Measurements from ENCODE around the gene NVL.
"Not testable (repeated sequence)": the region's sequence is repeated elsewhere in the genome, so short reads cannot be mapped to it uniquely, and the experiment has no call there.

NVL gene

DNA sequence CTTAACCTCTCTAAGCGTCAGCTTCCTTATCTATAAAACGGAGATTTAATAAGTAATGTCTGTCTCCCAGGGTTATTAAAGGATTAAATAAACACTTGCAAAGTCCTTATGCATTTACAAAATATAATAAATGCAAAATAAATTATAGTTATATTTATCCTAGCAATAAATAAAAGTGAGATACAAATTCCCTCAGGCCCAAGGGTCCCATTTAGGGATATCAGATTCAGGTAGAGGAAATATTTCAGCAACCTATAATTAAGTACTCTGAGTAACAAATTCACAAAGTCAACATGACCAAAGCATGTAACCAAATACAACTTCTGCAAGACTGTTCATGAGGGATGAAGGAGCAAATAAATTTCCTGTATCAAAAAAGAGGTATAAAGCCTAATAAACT, 17.9 kb downstream of the NVL start:
- POLR2A ChIA-PET: no interaction called here
- H3K27ac ChIP-seq (ENCODE audit: extremely low read depth, low read depth, low read length): no peak overlapping the region
- H3K4me3 ChIP-seq (ENCODE audit: low read depth, low read length): no peak overlapping the region
- H3K36me3 ChIP-seq (ENCODE audit: control insufficient read depth in 2 of 2, insufficient read depth in 1 of 2, low read length in 2 of 2): peaks cover 85 to 92% of the 10 kb centered on the region in 2 experiments
- no peak for TF ChIP-seq ZNF514 (tag by site-specific recombination; IDR thresholded peaks at IDR 0.05)
- TF ChIP-seq ZNF221 (tag by site-specific recombination; IDR thresholded peaks at IDR 0.05; ENCODE audit: borderline replicate concordance): no peak
- TF ChIP-seq KLF9 (tag by site-specific recombination; IDR thresholded peaks at IDR 0.05; ENCODE audit: low read depth): no peak
- TF ChIP-seq, protein P1, sequence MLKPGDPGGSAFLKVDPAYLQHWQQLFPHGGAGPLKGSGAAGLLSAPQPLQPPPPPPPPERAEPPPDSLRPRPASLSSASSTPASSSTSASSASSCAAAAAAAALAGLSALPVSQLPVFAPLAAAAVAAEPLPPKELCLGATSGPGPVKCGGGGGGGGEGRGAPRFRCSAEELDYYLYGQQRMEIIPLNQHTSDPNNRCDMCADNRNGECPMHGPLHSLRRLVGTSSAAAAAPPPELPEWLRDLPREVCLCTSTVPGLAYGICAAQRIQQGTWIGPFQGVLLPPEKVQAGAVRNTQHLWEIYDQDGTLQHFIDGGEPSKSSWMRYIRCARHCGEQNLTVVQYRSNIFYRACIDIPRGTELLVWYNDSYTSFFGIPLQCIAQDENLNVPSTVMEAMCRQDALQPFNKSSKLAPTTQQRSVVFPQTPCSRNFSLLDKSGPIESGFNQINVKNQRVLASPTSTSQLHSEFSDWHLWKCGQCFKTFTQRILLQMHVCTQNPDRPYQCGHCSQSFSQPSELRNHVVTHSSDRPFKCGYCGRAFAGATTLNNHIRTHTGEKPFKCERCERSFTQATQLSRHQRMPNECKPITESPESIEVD (tag by site-specific recombination; IDR thresholded peaks at IDR 0.05): peak; percentile 77
- no peak for TF ChIP-seq ZFP69B (tag by site-specific recombination; IDR thresholded peaks at IDR 0.05)
- no peak for TF ChIP-seq ZNF701 (tag by site-specific recombination; IDR thresholded peaks at IDR 0.05)
- no peak for TF ChIP-seq OSR2 (tag by site-specific recombination; IDR thresholded peaks at IDR 0.05)
- TF ChIP-seq ZNF404 (tag by site-specific recombination; IDR thresholded peaks at IDR 0.05): no peak
- TF ChIP-seq ZNF560 (tag by site-specific recombination; IDR thresholded peaks at IDR 0.05; ENCODE audit: borderline replicate concordance): no peak
- no peak for TF ChIP-seq ZNF544 (tag by site-specific recombination; IDR thresholded peaks at IDR 0.05)
- TF ChIP-seq ZNF747 (tag by site-specific recombination; IDR thresholded peaks at IDR 0.05): no peak
- no peak for TF ChIP-seq SALL2 (tag by site-specific recombination; IDR thresholded peaks at IDR 0.05; ENCODE audit: borderline replicate concordance)
- no peak for TF ChIP-seq KLF7 (tag by site-specific recombination; IDR thresholded peaks at IDR 0.05; ENCODE audit: borderline replicate concordance)
- TF ChIP-seq SP7 (tag by site-specific recombination; IDR thresholded peaks at IDR 0.05): peak; percentile 99
- TF ChIP-seq ZNF791 (tag by site-specific recombination; IDR thresholded peaks at IDR 0.05): no peak
- no peak for TF ChIP-seq ZBTB21 (tag by site-specific recombination; IDR thresholded peaks at IDR 0.05)
- TF ChIP-seq ZBTB17 (tag by site-specific recombination; IDR thresholded peaks at IDR 0.05): 0 out of 2 replicates have a peak, but pooled peaks have one; percentile 1
- peaks cover 4% of the 10 kb centered on the region; the same call in 1 of the 2 replicates for H3K4me1 ChIP-seq (ENCODE audit: control insufficient read depth, insufficient read depth, low read length)
- CTCF ChIA-PET: no interaction called here
- no peaks in the 10 kb centered on the region for H3K9me3 ChIP-seq (ENCODE audit: control insufficient read depth, insufficient read depth, low read depth, low read length)

- H3K27ac ChIP-seq (ENCODE audit: extremely low read depth, low read depth, low read length); POLR2A ChIA-PET: not testable (repeated sequence)
Observed at GRCh38 chr1:224311503-224311902, 18.5 kb downstream of the NVL start.

DNA sequence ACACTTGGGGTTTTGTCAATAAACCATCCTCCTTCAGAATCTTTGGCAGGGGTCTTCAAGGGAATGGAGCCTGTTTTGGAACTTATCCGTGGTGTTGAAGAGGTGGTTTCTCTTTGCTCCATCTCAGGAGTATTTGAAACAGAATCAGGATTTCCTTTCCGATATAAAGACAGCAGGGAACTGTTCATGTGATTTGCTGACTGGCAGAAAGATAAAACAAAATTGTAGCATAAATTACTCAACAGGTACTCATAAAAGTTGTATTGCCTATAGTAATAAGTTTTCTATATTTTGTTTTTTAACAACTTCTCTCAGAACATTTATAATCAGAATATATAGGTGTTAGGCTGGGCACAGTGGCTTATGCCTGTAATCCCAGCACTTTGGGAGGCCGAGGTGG, 21.9 kb downstream of the NVL start:
- H3K36me3 ChIP-seq (ENCODE audit: control insufficient read depth in 2 of 2, insufficient read depth in 1 of 2, low read length in 2 of 2): peaks cover 81 to 92% of the 10 kb centered on the region in 2 experiments
- ChIA-PET POLR2A (interaction anchor here (0.7 kb wide), 1 partner anchor 30 kb away, joined by 6 read pairs; no protein-coding TSS in a partner anchor), CTCF (no interaction called here)
- H3K4me1 ChIP-seq (ENCODE audit: control insufficient read depth, insufficient read depth, low read length): no peaks in the 10 kb centered on the region
- no peak overlapping the region for H3K27ac ChIP-seq (ENCODE audit: extremely low read depth, low read depth, low read length)
- H3K4me3 ChIP-seq (ENCODE audit: low read depth, low read length): no peak overlapping the region
- H3K9me3 ChIP-seq (ENCODE audit: control insufficient read depth, insufficient read depth, low read depth, low read length): no peaks in the 10 kb centered on the region
- no peak for TF ChIP-seq ZBTB1 (tag by site-specific recombination; IDR thresholded peaks at IDR 0.05)
- no peak for TF ChIP-seq SP7 (tag by site-specific recombination; IDR thresholded peaks at IDR 0.05)
- TF ChIP-seq ZBTB44 (tag by site-specific recombination; IDR thresholded peaks at IDR 0.05): no peak
- no peak for TF ChIP-seq KLF8 (tag by site-specific recombination; IDR thresholded peaks at IDR 0.05)
- TF ChIP-seq ZNF629 (tag by site-specific recombination; IDR thresholded peaks at IDR 0.05): no peak
- TF ChIP-seq HOXA7 (CRISPR knock-in tag; IDR thresholded peaks at IDR 0.05; ENCODE audit: borderline replicate concordance): no peak
- TF ChIP-seq WT1 (tag by site-specific recombination; IDR thresholded peaks at IDR 0.05): no peak
- TF ChIP-seq SP2 (tag by site-specific recombination; IDR thresholded peaks at IDR 0.05): no peak
- no peak for TF ChIP-seq YY1 (tag by site-specific recombination; IDR thresholded peaks at IDR 0.05)
- no peak for TF ChIP-seq ZNF549 (tag by site-specific recombination; IDR thresholded peaks at IDR 0.05)

More at GRCh38 chr1:224311503-224311902, 18.5 kb downstream of the NVL start:
- H3K4me1 ChIP-seq (ENCODE audit: control insufficient read depth, insufficient read depth, low read length); H3K9me3 ChIP-seq (ENCODE audit: control insufficient read depth, insufficient read depth, low read depth, low read length); H3K4me3 ChIP-seq (ENCODE audit: low read depth, low read length): not testable (repeated sequence)
- peaks cover 86 to 92% of the 10 kb centered on the region in 2 experiments for H3K36me3 ChIP-seq (ENCODE audit: control insufficient read depth in 2 of 2, insufficient read depth in 1 of 2, low read length in 2 of 2)
- CTCF ChIA-PET: interaction anchor here (0.6 to 1.2 kb wide), 2 partner anchors 9 to 12 kb away, joined by 3 to 7 read pairs; no protein-coding TSS in a partner anchor

All from HEK293 (cell line).